ENCODE results near the gene SBK3. TPM values are rescaled to one million over a fixed set of nuclear protein-coding genes. Genes with fewer than 3 reads are reported as not detected.

SBK3 gene
- polyA plus RNA-seq, 1 of the 3 experiments (the other 2 are of a cell fraction) = 0.03 TPM

DNA sequence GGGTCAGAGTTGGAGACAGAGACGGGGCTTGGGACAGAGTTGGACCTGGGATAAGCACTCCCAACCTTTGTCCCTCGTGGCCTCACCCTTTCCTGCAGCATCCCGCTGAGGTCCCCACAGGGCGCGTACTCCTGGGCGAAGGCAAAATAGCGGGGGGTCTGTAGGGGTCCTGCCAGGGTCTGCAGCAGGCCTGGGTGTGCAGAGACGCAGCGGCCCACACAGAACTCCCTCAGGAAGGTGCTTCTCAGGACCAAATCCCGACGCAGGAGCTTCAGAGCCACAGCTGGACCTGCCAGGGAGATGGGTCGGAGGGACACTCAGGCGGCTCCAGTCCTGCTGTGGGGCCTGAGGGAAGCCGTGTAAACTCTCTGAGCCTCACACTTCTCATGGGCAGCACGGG lies 1.3 kb downstream of the SBK3 start (continued):
- no peak for TF ChIP-seq ZBTB33 (IDR thresholded peaks at IDR 0.05; ENCODE audit: borderline replicate concordance, low read depth)
- no peak for TF ChIP-seq TEAD4 (IDR thresholded peaks at IDR 0.05; ENCODE audit: borderline replicate concordance, insufficient read depth)
- TF ChIP-seq SIN3A (IDR thresholded peaks at IDR 0.05; ENCODE audit: borderline replicate concordance, low read depth, low read length) = no peak
- TF ChIP-seq ELF1 (IDR thresholded peaks at IDR 0.05) = no peak
- no peak for TF ChIP-seq REST (IDR thresholded peaks at IDR 0.05; ENCODE audit: low read depth, low read length)

DNA sequence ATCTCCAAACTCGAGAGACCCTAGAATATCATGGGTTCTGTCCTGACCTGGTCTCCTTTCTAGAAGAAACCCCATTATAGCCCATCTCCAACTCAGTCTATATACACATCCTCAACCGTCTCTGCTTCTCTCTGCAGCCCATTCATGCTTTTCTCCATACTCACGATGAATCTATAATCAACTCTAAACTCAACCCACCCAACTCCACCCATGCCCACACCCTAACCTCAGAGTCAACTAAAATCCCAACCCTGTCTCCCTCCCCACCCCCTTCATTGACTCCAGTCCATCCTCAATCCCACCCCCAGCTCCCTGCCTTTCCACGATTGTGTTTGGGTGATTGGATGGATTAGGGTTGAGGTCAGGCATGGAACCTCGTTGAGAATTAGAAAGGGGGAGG lies 1.8 kb downstream of the SBK3 start:
- H2AFZ ChIP-seq (ENCODE audit: low read depth) = no peak overlapping the region
- peaks cover 4% of the 10 kb centered on the region for H3F3A ChIP-seq (replicated peaks; ENCODE audit: insufficient read depth)
- no peaks in the 10 kb centered on the region for H3K27me3 ChIP-seq (ENCODE audit: insufficient read depth)
- H3K79me2 ChIP-seq (ENCODE audit: insufficient read depth) = no peaks in the 10 kb centered on the region
- no peak overlapping the region for H3K4me2 ChIP-seq
- WGBS (ENCODE audit: low lambda C conversion rate) = 40% methylated on average over 5 of the region's 5 CpGs
- no peaks in the 10 kb centered on the region for H3K9me3 ChIP-seq
- H3K4me1 ChIP-seq (ENCODE audit: control insufficient read depth in 1 of 2, insufficient read depth in 2 of 2, low read depth in 1 of 2, low read length in 1 of 2) = peaks cover 2 to 16% of the 10 kb centered on the region in 2 experiments; a peak in 2 of 4 replicates
- no peaks in the 10 kb centered on the region for H3K36me3 ChIP-seq (replicated peaks in 1 of 2; ENCODE audit: control insufficient read depth in 1 of 2, insufficient read depth in 2 of 2, low read length in 1 of 2)
- no peak overlapping the region for H3K9ac ChIP-seq
- H4K20me1 ChIP-seq (ENCODE audit: insufficient read depth) = no peaks in the 10 kb centered on the region
- H3K27ac ChIP-seq (ENCODE audit: low read depth in 2 of 2, low read length in 1 of 2) = no peak overlapping the region
- CTCF ChIA-PET = interaction anchor here (1.2 kb wide), 1 partner anchor 8 kb away, joined by 5 read pairs; no protein-coding TSS in a partner anchor
- no peaks in the 10 kb centered on the region for H3K9me2 ChIP-seq
- H3K4me3 ChIP-seq (ENCODE audit: low read depth in 2 of 2, low read length in 1 of 2) = no peak overlapping the region
- POLR2A ChIA-PET = no interaction called here
- TF ChIP-seq, protein P1, sequence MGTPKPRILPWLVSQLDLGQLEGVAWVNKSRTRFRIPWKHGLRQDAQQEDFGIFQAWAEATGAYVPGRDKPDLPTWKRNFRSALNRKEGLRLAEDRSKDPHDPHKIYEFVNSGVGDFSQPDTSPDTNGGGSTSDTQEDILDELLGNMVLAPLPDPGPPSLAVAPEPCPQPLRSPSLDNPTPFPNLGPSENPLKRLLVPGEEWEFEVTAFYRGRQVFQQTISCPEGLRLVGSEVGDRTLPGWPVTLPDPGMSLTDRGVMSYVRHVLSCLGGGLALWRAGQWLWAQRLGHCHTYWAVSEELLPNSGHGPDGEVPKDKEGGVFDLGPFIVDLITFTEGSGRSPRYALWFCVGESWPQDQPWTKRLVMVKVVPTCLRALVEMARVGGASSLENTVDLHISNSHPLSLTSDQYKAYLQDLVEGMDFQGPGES (IDR thresholded peaks at IDR 0.05; ENCODE audit: low read depth, low read length) = no peak
- no peak for TF ChIP-seq TCF12 (IDR thresholded peaks at IDR 0.05)
- no peak for TF ChIP-seq ZBTB33 (IDR thresholded peaks at IDR 0.05; ENCODE audit: borderline replicate concordance, low read depth)
- TF ChIP-seq RFX5 (IDR thresholded peaks at IDR 0.05; ENCODE audit: low read length) = no peak
- no peak for TF ChIP-seq USF1 (IDR thresholded peaks at IDR 0.05; ENCODE audit: borderline replicate concordance, low read depth)
- TF ChIP-seq EP300 (IDR thresholded peaks at IDR 0.05; ENCODE audit: borderline replicate concordance in 1 of 2, low read depth in 1 of 2, low read length in 1 of 2) = no peak
- TF ChIP-seq JUND (IDR thresholded peaks at IDR 0.05) = no peak
- TF ChIP-seq CTCF (IDR thresholded peaks at IDR 0.05) = no peak
- no peak for TF ChIP-seq RAD21 (IDR thresholded peaks at IDR 0.05; ENCODE audit: low read length)
- no peak for DNase-seq
